Stimulated activated CD4-positive, alpha-beta T cell treated with anti-CD3 and anti-CD28 coated beads, Interleukin-4, amount 100 ng/mL, for 24 hours (primary cell): ENCODE data around the gene ZFHX3.
A peak's percentile ranks its signal among the peaks of the same experiment; 100 is the strongest.

Experiments
- DNase-seq: peaks from one replicate; pipeline ENCODE4 v3.0.0-alpha.2; 2020

The ZFHX3 gene

GRCh38 chr16:72840631-72841381, 207.1 kb downstream of the ZFHX3 start:
- DNase-seq = no peak

DNA sequence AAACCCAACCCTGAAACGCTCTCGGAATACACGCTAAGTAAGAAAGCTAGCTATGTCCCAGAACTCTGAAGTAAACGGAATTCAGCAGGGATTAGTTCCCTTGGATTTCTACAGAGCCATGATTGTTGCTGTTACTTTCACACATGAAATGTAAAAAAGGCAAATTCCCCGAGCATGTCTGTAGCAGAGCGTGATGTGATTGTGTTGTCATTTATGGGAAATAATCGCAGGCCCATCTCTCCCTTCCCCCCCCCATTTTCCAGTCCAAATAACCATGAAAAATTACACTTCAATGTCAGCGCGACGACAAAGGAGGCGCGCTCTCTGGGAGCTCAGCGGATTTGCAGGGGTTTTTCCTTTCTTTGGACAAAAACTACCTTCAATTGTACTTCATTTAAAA, 209.0 kb downstream of the ZFHX3 start:
- no peak for DNase-seq

DNA sequence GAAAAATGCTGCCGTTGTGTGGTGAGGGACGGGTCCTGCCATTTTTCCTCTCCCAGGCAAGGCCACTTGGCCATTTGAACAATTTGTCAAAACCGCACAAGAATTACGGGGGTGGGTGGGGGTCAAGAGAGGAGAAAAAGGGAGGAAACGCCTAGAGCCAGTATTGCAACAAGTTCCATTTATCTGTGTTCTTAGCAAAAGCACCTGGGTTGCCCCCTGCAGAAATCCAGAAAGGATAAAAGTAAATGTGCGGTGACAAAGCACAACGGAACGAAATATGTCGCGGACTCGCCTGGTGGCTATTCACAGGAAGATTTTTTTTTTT, 209.4 kb downstream of the ZFHX3 start:
- DNase-seq = no peak

GRCh38 chr16:72837846-72838585, 209.9 kb downstream of the ZFHX3 start:
- DNase-seq = no peak

DNA sequence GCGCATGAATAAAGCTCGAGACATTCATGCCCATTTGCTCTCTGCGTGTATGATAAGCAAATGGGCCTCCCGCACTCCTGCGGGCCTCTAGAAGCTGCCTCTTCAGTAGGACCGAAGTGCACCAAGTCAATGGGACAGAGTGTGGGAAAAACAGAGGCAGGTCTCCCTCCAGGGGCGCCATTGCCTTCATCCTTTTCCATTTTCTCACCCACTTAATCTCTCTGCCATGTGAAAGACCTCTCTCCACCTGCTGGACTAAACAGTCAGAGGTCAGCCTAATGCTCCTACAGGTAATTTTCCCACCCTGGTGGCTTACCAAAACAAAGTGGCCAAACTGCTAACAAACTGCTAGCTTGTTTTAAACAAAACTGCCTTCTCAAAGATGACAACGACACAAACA, 210.9 kb downstream of the ZFHX3 start:
- no peak for DNase-seq

GRCh38 chr16:72836181-72836580, 211.7 kb downstream of the ZFHX3 start:
- DNase-seq = no peak

DNA sequence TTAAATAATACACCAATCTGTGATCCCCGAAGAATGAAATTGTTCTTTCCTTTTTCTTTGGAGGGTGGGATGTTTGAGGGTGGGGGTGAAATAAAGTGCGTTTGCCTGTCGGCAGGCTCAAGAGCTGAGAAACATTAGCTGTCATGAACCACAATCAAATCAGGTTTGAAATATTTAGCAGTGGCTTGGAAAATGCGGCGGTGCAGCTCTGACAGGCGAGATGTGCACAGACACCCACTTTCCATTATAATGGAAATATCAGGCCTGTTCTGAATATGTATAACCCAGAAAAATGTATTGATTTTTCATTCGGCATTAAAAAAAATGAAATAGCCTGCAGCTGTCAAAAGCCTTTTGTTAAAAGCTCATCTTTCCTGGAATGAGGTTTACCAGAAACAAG, 212.8 kb downstream of the ZFHX3 start:
- DNase-seq = no peak

GRCh38 chr16:72834499-72834898, 213.4 kb downstream of the ZFHX3 start:
- DNase-seq = no peak

- no peak for DNase-seq
These were observed 214.0 kb downstream of the ZFHX3 start for GRCh38 chr16:72833969-72834368.

GRCh38 chr16:72833482-72833881, 214.4 kb downstream of the ZFHX3 start:
- no peak for DNase-seq

DNA sequence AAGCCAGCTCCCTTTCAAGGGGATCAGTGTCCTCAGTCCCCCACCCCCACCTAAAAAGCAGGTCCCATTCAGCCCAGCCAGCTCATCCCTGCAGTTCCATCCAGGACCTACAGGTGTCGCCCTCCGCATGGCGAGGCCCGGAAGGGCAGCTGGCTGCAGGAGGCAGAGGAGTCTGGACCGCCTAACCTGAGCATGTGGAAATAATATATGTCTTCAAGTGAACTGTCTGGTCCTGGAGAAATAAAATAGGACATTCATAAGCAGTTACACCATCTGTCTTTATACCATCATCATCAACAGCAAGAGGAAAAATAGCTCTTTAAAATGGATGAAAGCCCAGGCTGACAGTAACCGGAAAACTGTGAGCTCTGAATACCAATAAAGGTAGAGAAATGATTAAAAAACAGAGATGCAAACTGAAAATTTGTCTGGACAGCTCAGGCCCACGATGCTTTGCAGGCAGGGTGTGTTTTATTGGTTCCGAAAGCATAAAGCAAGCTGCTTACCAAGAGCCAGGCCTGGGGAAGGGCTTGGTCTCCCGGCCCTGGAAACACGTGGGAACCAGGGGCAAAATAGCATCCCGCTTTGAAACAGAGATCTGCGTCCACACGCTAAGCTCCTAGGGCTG, 215.2 kb downstream of the ZFHX3 start:
- DNase-seq = peak; percentile 69

DNA sequence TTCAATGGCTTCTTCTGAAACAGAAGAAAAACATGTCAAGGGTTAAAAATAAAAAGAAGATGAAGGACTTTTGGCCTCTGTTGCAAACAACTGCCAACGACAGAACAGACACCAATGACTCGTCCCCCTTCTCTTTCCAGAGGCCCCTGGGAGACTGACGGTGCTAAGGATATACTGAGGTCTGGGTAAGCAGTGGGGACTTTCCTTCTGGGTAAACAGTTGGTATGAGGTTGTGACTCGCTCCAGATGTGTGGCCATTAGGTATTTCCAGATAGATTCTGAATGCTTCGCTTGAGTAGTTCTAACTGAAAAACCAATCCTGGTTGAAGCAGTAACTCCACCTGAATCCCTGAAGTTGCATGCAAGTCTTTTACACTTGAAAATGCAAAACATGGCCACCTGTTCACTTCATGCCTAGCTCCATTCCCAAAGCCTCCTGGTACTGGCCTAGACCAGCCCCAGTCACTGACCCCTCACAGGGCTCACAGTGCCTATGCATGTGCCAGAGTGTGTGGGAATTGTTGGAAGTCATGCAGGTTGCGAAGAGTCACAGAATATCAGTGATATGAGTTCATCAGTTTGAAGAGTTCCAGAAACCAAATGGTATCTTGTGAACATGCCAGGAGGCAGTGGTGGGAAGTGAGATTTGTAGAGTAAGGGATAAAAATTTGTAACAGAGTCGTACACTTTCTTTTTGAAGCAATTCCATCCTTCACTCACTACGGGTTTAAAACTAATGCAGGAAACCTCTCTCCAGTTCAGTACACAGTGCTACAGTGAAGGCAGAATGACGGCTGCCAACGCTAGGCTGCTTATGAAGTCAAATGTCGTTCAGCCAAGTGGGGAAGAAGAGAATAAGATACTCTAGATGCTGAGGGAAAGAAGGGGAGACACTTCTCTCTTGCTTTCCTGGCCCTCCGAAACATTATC, 217.8 kb downstream of the ZFHX3 start:
- DNase-seq = no peak

- no peak for DNase-seq
These were observed 220.1 kb downstream of the ZFHX3 start for GRCh38 chr16:72827866-72828265.

DNA sequence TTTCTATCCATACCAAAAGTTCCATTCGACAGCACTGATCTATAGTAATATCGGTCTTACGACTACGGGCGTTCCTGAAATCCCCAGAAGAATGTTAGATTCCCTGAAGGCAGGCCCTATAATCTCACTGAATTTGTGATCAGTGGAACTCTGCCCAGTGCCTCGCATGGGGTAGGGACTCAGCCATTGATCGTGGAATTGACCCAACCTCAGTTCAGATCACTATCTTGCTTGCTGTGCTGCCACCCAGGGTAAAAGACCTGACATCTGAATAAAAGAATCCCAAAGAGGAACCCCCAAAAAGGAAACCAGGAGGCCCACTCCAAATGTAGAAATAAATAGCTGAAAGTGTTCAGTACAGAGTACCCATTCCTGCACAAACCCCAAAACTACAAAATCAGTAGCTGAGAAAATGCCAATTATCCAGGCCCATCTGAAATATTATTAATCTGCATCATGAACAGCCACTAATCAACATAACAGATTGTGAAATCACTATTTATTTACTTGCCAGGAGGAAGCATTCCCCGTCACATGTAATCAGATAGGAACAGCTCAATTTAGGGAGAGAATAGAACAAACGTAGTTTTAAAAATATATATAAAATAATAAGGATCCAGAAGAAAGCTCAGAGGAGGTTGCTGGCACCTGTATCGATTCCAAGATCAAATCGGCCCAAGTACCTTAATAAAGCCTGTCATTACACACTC, 221.9 kb downstream of the ZFHX3 start:
- no peak for DNase-seq

- no peak for DNase-seq
These were observed 223.2 kb downstream of the ZFHX3 start for GRCh38 chr16:72824761-72825160.

DNA sequence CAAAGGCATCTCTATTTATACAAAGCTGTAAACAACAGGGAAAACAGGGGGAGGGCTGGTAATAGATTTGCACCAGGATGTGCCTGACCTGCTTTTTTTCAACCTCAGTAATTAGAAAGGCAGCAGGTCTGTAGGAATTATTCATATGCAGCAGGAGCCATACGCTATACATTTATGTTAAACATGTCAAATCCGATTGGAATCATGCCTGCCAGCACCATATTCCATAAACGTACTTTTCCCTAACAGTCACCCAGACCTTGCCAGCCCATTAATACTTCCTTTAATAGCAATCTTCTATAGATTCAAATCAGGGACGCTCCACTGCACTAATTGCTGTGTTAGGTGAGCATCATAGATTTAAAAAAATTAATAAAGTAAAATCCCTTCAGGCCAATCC, 223.9 kb downstream of the ZFHX3 start:
- DNase-seq = no peak

GRCh38 chr16:72821185-72821950, 226.6 kb downstream of the ZFHX3 start:
- no peak for DNase-seq

- DNase-seq = no peak
These were observed 228.6 kb downstream of the ZFHX3 start for GRCh38 chr16:72819345-72819744.

DNA sequence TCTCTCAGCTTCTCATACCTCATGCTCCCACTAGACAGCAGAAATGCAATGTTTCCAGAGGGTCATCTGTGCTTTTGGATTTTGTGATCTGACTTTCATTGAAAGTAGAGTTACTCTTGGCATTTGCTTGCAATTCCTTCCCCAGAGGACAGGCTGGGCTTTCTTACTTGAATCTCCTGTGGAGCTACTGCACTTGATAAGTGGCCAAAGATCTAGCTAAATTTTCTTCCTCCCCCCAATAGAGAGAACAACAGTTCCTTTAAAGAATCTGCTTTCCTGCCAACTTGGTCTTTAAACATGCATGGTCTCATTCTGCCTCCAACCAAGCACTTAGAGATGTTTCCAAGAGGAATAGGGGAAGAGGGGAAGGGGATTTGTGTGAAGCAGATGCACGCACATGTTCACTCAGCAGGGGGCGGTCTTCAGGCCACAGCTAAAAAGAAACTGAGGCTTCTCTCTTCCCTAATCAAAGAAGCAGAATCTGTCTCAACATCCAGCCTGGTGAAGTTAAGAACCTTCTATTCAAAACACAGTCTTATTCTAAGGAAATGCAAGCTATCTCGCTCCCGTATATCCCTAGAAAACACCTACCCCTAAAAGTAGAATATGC, 229.6 kb downstream of the ZFHX3 start:
- no peak for DNase-seq

GRCh38 chr16:72815348-72816318, 232.3 kb downstream of the ZFHX3 start:
- DNase-seq = no peak
